Chondrocyte (in vitro differentiated cells): Measurements from ENCODE around the gene UNK. TPM values are rescaled to one million over a fixed set of nuclear protein-coding genes. Genes with fewer than 3 reads are reported as not detected.

Experiments used
- DNase-seq: peaks from one replicate; pipeline ENCODE4 v3.0.0; 2021; ENCODE audit warnings: mixed read lengths, low spot score
- H3K27ac Mint-ChIP-seq: one replicate; pipeline ENCODE4 v1.8.0; 2021; ENCODE audit warnings: mild to moderate bottlenecking, moderate library complexity, mixed read lengths; ENCODE audit not compliant: unreplicated experiment
- H3K27me3 Mint-ChIP-seq: 2 replicates; pipeline ENCODE4 v1.8.0; 2021; ENCODE audit warnings: low read depth, mixed read lengths
- H3K36me3 Mint-ChIP-seq: 2 replicates; pipeline ENCODE4 v1.8.0; 2021; ENCODE audit warnings: low read depth, mixed read lengths
- H3K4me1 Mint-ChIP-seq: 2 replicates; pipeline ENCODE4 v1.8.0; 2021; ENCODE audit warnings: low read depth, mild to moderate bottlenecking, mixed read lengths
- H3K4me3 Mint-ChIP-seq: one replicate; pipeline ENCODE4 v1.8.0; 2021; ENCODE audit warnings: mild to moderate bottlenecking, moderate library complexity, mixed read lengths; ENCODE audit not compliant: unreplicated experiment
- H3K9me3 Mint-ChIP-seq: 2 replicates; pipeline ENCODE4 v1.8.0; 2021; ENCODE audit warnings: low read depth, mixed read lengths
- CTCF ChIP-seq: fragments of 200-600 bp; sonication (generic); IDR thresholded peaks from 2 replicates; pipeline ENCODE4 v1.5.0; 2021; ENCODE audit warnings: antibody characterized with exemption, mild to moderate bottlenecking, moderate library complexity
- total RNA-seq: library from RNA; stranded (reverse); gene quantifications from 3 replicates; pipeline ENCODE4 v1.2.1, GENCODE V29; 2021

Gene UNK
- total RNA-seq, 1 donor from 2014 or later = 21.0 TPM

GRCh38 chr17:75832164-75832651 is 47.6 kb downstream of the UNK start:
- no peaks in the 10 kb centered on the region for H3K27me3 Mint-ChIP-seq
- no peaks in the 10 kb centered on the region for H3K36me3 Mint-ChIP-seq
- DNase-seq = no peak
- no peaks in the 10 kb centered on the region for H3K9me3 Mint-ChIP-seq
- no peak overlapping the region for H3K27ac Mint-ChIP-seq
- no peak overlapping the region for H3K4me3 Mint-ChIP-seq
- no peak for TF ChIP-seq CTCF
- peaks cover 12% of the 10 kb centered on the region for H3K4me1 Mint-ChIP-seq

GRCh38 chr17:75832652-75833400 is 48.2 kb downstream of the UNK start:
- H3K27me3 Mint-ChIP-seq = no peaks in the 10 kb centered on the region
- H3K9me3 Mint-ChIP-seq = no peaks in the 10 kb centered on the region
- no peak overlapping the region for H3K27ac Mint-ChIP-seq
- H3K36me3 Mint-ChIP-seq = no peaks in the 10 kb centered on the region
- no peak for TF ChIP-seq CTCF
- no peak for DNase-seq
- peaks cover 6% of the 10 kb centered on the region for H3K4me1 Mint-ChIP-seq
- H3K4me3 Mint-ChIP-seq = no peak overlapping the region

- Mint-ChIP-seq H3K27me3 (no peaks in the 10 kb centered on the region), H3K27ac (no peak overlapping the region), H3K36me3 (no peaks in the 10 kb centered on the region), H3K4me3 (no peak overlapping the region), H3K9me3 (no peaks in the 10 kb centered on the region), H3K4me1 (peaks cover 2% of the 10 kb centered on the region)
- TF ChIP-seq CTCF = no peak
- DNase-seq = peak; percentile 92
Measured at GRCh38 chr17:75834279-75834920, 49.8 kb downstream of the UNK start.

GRCh38 chr17:75834928-75835653 is 50.5 kb downstream of the UNK start:
- no peak for DNase-seq
- Mint-ChIP-seq H3K36me3 (no peaks in the 10 kb centered on the region), H3K27me3 (no peaks in the 10 kb centered on the region), H3K27ac (no peak overlapping the region), H3K4me1 (peaks cover 2% of the 10 kb centered on the region), H3K9me3 (no peaks in the 10 kb centered on the region), H3K4me3 (no peak overlapping the region)
- no peak for TF ChIP-seq CTCF

GRCh38 chr17:75835654-75835987 is 51.0 kb downstream of the UNK start:
- no peaks in the 10 kb centered on the region for H3K27me3 Mint-ChIP-seq
- H3K36me3 Mint-ChIP-seq = no peaks in the 10 kb centered on the region
- no peak for DNase-seq
- no peak for TF ChIP-seq CTCF
- peaks cover 2% of the 10 kb centered on the region for H3K4me1 Mint-ChIP-seq
- H3K27ac Mint-ChIP-seq = no peak overlapping the region
- no peak overlapping the region for H3K4me3 Mint-ChIP-seq
- no peaks in the 10 kb centered on the region for H3K9me3 Mint-ChIP-seq
